ENCODE results near the gene AGRP.

The AGRP gene

DNA sequence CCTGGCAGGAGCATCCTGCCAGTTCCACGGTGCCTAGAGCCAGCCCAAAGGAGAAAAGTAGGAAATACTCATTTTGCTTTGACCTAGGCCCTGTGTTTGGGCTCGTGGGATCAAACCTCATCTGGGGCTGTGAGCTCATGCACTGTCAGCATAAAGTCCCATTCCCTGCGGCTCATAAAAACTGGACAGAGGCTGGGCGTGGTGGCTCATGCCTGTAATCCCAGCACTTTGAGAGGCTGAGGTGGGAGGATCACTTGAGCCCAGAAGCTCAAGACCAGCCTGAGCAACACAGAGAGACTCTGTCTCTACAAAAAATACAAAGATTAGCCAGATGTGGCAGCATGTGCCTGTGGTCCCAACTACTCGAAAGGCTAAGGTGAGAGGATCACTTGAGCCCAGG is 20.3 kb downstream of the AGRP start:
- DNase-seq (ENCODE audit: low read depth) = no peak

DNA sequence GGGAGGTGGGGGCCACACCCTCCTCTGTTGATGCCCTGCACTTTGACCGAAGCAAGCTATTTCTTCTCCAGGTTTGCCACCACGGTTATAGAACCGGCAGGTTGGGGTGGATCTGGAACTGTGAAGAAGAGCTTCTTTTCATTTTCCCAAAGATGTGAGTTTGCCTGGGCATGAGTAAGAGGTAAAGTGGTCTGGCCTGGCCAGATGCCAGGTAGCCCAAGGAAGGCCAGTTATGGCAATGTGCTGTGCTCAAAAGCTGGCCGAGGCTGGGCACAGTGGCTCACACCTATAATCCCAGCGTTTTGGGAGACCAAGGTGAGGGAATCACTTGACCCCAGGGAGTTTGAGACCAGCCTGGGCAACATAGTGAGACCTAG is 21.1 kb downstream of the AGRP start:
- no peak for DNase-seq (ENCODE audit: low read depth)

DNA sequence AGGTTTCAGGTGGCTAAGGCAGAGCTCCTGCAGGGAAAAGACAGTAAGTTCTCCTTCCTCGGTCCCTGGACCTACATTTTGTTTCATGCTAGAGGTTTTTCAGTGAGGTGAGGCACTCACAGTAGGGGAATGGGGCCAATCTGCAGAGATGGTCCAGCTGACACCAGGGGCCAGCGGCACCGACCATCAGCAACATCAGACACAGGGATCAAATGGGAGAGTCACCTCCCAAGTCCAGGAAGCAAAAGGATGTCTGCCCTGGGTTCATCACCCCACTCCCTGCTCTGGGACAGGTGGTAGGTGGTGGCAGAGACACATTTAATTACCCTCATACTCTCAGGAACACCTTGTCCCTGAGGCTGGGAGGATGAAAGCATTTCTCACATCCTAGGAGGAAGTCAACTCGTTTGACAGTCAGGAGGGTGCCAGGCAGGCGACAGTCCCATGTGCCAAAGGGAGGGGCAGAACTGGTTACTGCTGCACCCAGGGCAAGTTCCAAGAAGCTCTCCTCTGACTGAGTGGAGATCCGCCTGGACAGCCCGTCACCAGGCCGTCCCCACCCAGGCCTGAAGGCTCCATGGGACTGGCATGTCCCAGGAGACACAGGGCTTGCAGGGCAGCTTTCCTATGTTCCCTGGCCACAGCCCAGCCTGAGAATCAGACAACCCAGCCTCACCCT is 21.6 kb downstream of the AGRP start:
- no peak for DNase-seq (ENCODE audit: low read depth)

DNA sequence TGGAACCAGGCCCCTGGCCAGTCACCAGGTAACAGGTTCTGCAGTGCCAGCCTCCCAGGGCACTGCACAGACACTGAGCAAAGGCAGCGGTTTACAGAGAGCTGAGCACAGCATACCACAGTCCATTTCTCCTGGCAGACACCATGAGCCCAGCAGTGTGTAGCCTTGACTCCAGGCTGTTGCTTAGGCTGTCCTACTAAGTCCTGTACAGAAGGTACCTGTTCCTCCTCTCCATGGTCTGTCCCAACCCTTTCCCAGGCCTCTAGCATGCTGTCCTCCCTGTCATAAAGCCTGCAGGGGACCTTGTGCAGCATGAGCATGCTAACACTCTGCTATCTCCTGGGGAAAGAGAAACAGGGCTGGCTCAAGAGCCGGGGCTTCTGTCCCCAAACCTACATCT is 22.4 kb downstream of the AGRP start:
- DNase-seq (ENCODE audit: low read depth) = no peak

DNA sequence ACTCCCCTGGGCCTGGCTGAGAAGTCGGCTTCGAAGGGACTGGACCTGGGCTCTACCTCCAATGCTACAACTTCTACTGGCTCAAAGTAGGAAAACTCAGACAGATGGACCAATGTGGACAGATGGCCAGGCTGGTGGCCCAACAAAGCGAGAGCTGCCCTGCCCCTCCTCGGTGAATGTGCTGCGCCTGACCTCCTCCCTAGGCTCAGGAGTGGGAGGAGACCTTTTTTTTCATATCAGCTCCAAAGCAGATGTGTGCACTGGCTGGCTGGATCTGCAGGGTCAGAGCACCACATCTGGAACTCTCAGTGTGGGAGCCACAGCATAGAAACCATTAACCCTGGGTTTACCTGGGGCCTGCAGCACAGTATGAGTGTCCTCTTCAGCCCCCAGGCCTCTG is 23.2 kb downstream of the AGRP start:
- no peak for DNase-seq (ENCODE audit: low read depth)

DNA sequence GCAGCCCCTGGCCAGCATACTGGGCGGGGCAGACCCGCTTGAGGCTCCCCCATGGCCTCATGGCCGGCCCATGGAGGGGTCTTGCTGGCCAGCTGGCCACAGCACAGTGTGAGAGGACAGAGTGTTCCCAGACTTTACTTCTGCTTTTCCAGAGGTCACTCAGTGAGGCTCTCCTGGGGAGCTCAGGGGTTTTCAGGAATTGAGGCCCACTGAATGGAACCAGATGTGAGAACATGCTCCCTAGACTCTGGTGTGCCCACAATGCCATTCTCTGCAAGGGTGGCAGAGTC is 23.5 kb downstream of the AGRP start:
- no peak for DNase-seq (ENCODE audit: low read depth)

DNA sequence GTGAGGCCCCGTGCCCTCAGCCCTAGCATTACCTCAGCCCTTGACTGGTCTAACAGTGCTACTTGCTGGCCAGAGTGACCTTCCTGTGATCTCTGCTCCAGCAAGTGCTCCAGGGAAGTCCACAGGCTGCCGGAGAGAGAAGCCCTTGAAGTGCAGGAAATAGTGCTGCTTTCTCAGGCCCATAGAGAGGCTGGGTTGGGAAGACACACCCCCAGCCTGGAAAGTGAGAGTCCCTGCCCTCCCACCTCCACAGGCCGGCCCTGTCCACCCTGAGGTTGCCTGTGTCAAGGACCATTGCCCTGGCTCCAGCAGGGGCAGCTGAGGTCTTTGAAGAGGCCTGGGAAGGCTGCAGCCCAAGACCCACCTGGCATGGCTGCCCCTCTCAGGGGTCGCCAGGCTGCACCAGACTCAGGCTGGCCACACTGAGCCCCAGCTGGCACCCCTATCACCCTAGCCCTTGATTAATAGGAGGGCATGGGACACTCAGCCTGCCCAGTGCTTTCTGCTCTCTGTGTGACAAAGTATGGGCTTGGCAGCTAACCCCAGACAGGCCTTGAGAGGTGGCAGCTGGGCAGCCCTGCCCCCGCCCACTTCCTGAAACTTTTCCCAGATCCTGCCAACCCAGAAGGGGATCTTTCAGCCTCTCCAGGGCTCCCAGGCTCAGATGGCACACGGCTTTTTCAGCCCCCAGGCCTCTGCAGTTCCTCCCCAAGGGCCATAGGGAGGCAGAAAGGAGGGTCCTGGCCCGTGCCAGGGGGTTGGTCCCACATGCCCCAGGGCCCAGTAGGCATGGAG is 24.1 kb downstream of the AGRP start:
- no peak for DNase-seq (ENCODE audit: low read depth)

DNA sequence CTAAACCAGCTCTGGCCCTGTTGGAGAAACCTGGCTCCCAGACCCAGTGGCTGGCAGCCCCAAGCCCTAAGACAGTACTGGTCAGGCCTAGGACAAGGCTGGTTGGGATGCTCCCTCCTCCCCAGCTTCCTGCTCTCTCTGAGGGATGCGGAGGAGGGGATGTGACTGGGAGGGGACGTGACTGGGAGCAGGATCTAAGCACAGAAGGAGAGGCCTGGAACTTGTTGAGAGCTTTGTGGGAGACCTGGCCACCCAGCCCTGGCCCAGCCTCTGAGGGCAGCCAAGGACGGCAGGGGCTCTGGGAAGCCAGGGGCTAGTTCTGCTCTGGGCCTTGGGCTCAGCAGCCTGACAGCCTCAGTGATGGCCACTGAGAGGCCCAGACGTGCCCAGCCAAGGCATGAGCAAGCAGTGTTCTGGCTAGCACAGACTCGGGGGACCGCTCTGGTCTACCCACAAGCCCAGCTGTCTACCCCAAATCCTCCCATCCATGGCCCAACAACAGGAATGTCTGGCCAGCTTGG is 25.2 kb downstream of the AGRP start:
- DNase-seq (ENCODE audit: low read depth) = no peak

DNA sequence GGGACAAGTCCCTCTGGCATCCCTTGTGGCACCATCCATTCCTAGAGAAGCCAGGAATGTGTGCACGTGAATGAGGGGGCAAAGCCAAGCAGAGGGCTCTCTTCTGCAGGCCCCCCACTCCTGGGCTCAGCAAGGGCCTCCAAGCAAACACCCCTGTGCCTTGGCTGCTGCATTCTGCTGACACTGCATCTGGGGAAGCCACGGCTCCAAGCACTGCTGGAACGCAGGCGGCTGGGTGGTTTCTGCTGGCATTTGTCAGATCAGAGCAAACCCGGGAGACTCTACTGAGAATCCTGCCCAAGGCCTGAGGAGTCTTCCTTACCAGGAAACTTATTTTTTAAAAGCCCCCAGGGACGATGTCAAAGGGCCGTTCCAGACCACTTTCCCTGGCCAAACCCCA is 25.7 kb downstream of the AGRP start:
- DNase-seq (ENCODE audit: low read depth) = no peak

DNA sequence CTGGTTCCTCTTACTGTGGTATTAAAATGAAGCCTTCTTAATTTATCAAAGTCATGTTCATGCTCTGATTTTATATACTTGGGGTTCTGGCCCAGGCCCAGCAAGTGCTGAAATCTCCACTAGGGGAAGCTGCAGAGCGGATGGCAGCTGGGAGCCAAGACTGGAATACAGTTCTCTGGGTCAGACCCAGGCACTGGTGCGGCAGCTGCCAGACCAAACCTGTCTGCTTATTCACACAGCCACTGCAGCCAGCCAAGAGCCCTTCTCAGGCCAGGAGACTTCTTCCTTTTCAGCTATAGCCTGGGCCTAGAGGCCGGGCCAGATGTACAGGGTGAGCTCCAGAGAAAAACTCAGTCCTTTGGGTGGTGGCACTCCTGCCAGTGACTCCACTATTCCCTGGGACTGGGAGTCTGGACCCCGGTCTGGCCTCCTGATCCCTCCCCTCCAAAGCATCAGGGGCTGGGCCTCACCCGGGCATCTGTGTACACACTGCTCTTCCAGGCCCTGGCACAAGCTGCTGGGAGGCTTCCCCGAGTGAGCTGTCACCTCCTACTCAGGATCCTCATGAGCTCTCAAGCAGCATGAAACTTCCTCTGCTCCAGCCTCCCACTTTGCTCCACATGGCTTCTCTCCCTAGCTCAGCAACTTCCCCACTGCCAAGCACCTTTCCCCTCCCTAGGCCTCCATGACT is 26.8 kb downstream of the AGRP start:
- DNase-seq (ENCODE audit: low read depth) = no peak

DNA sequence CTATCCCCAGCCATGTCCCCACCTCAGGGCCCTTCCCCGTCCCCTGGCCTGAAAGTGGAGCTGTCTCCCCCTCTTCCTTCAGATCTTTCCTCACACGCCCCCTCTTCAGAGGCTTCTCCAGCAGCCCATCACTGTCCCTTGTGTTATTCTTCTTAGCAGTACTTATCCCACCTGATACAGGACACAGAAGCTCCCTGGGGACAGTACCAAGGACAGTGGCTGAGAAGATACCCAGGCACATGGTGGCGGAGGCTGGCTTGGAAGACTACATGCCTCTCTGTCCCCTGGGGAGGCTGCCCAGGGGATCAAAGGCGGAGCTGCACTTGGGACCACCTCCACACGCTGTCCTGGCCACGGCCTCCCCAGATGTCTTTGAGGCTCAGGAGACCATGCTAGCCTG is 28.5 kb downstream of the AGRP start:
- DNase-seq (ENCODE audit: low read depth) = no peak

DNA sequence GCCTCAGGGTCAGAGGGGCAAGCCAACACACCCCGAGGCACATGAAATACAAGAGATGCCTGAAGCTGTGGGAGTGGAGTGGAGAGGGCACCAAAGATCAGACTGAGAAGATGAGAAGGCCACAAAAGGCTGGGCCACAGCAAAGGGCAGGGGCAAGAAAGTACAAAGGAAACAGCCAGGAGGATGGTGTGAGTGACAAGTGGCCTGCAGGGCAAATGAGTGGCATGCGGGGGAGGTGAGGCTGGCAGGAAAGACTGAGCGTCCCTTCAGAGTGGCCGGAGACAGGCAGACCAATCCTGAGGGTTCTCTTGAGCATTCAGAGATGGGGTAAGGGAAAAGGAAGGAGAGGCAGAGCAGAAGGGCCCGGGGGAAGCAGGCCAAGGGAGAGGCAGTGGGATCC is 29.2 kb downstream of the AGRP start:
- DNase-seq (ENCODE audit: low read depth) = no peak

DNA sequence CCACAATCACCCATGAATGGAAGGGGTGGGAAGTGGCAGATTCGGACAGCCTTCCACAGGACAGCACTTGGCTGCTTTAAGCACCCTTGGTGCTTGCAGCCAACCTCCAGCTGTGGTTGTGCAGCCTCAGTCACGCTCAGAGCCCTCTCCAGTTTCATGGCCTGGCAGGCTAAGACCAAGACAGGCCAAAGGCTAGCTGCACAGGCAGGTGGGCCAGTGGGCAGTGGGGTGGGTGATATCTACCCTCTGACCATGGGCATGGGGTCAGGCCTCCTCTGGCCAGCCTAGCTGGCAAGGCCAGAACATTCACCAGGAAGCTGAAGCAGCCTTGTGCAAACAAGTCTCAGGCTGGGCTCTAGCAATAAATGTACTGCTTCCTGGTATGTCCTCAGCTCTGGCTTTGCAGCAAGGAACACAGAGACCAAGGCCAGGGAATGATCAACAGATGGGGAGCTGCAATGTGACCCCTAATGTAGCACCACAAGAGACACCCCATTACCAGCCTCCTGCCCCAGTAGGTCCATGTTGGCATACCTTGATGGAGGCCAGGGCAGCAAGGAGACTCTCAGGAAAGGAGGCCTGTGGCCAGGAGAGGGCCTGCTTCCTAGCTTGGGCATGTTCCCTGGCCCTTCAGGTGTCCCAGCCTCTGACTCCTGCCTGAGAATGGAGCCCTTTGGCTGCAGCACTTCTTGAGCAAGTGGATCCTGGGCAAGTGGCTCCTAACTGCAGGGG is 31.5 kb downstream of the AGRP start:
- DNase-seq (ENCODE audit: low read depth) = no peak

DNA sequence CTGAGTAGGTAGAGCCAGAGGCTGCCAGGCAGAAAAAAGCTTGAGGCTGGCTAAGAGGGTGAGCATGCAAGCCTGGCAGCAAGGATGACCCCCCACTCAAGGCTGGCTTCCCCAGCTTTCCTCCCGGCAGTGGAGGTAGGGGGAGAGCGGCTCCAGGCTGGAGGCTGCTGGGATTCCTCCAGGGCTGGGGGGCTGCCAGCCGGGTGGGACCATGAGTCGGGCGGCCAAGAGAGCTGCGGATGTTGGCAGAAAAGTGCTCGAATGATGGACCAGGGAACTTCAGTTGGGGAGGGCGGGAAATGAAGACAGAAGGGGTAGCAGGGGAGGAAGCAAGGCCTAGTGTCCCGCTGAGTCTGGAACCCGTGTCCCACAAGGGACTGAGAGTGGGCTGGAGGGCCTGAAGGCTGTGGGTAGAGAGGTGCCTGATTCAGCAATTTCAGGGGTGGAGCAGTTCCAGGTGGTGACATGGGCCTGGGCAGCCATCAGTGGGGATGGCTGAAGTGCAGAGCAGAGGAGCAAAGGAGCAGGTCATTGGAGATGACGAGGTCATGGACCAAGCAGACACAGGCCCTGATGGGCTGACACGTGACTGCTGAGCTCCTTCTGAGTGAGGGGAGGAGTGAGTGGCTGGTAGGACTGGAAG is 32.2 kb downstream of the AGRP start:
- no peak for DNase-seq (ENCODE audit: low read depth)

DNA sequence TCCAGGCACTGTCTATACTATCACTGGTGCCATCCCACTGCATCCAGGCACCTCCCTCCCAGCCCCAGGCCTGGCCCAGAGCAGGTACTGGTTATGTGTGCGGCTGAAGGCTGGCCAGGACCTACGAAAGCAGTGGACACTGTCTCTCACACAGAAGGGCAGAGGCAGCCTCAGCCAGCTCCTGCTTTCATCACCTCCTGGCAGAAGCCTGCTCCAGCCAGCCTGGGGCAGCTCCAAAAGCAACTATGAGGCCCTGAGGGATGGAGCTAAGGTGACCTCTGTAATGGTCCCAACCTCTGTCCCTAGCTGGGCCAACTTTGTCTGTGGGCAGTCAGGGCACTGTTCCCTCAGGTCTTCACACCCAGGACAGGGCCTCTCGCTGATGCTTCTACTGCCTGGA is 33.6 kb downstream of the AGRP start:
- DNase-seq (ENCODE audit: low read depth) = no peak

DNA sequence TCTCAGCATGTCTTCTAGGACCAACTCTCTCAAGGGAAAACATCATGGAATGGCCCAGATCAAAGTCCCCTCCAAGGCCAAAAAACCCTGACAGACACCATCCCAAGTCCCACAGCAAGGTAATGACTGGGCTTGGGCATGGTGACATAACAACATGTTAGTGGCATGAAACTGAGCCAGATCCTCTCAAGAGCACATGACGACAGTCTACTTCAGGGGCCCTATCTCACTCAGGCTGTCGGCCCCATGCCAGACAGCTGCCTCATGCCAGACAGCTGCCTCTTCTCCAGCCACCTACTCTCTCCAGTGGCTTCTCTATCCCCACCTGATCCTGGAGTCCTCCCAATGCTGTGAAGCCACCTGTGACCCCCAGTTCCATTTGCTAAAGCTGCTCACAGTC is 34.0 kb downstream of the AGRP start:
- no peak for DNase-seq (ENCODE audit: low read depth)

DNA sequence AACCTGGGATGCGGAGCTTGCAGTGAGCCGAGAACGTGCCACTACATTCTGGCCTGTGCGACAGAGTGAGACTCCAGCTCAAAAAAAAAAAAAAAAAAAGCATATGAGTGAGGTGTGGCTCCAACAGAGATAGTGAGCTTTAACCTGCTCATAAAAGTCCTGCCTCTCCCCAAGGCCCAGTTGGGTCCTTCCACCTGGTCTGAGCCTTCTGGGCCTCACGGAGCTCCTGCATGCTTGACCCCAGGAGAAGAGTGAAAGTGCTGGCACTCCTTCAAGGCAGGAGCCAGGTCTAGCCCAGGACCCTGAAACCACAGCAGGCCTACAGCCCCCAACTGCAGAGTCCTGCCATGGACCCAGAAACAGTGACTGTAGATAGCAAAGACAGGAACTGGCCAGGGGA is 34.8 kb downstream of the AGRP start:
- no peak for DNase-seq (ENCODE audit: low read depth)

DNA sequence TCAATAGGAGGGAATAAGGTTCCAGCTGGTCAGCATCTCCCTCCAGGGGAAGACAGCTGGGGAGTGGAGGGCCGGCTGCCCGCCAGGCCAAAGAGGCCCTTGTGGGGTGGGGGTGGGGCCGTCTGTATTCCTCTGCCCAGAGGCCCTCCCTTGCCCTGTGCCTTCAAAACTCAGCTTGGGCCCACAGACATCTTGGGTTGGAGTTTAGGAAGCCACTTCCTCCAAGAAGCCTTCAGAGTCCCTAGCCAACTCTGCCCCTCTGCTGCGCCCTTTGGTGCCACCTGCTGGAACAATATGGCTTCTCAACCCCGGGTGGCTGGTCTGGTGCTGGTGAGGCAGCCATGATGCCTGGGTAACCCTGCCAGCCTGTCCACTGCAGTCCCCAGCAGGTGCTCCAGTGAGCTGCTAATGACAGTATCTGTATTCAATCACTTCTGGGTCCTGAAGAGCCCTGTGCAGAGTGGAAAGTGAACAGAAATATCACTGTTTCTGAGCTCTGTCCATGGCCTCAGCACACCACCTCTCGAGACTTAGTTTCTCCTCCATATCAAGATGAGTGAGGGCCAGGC is 35.8 kb downstream of the AGRP start:
- peak; percentile 54 for DNase-seq (ENCODE audit: low read depth)

DNA sequence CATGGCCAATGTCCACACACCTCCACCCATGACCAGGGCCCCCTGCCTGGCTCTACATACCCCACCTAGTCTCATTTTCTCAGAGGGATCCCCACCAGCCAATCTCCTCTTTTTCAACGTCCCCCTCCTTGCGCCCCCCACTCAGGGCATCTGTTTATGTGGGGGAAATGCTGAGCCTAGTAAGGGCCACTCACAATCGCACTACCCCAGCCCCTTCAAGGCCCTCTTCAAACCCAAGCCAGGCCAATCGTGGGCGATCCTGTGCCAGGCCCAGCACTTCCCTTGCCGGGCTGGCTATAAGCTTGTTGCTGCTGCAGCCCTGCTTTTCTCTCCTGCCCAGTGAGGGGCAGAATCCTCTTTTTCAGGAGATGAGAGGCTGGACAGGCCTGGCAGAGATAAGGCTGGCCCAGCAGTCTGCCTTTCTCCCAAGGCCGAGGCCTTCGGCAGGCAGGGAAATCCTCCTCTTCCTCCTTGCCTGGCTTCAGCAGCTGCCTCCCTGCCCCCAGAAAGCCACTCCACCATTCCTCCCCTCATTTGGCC is 36.3 kb downstream of the AGRP start:
- DNase-seq (ENCODE audit: low read depth) = no peak

DNA sequence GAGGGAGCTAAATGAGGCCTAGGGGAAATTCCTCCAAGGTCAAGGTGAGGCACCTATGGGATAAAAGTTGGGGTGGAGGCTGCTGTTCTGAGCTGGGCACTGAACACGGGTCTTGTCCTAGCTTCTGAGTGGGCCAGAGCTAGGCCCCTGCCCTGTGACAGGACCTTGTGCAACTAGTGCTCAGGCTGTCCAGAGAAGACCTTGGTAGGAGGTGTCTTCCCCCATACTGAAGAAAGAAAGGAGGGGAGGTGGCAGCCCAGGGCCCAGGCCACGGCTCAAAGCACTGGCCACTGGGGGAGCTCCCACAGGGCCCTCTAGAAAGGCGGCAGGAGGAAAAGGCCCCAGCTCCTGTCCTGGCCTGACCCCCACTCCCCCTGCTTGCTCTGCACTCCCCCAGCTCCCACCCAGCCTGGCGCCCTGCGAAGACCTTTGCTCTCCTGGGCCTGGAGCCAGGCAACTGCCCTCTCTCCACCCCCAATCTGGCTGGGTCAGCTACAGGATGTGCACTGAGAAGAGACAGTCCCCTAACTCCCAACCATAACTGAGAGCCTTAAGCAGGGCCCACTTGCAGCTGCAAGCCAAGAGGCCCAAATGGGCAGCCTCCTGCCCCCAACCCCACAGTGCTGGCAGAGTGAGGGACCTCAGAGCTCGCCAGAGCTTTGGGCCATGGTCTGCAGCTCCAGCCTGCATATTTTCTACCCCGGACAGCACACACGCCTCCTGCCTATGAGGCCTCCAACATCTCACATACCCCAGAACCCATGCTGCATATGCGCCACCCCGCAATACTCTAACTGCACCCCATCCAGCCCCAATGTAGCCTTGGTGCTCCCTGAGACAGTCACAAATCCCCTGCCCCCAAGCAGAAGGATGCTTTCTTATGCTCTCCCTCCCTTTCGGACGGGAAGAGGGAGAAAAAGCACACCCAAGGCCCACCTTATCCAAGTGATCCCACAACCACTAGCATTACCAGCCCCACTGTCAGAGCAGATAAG is 37.1 kb downstream of the AGRP start:
- DNase-seq (ENCODE audit: low read depth) = no peak

Measured in stimulated activated CD8-positive, alpha-beta memory T cell treated with anti-CD3 and anti-CD28 coated beads, Interleukin-7, amount 100 ng/mL, for 24 hours (primary cell).